DLD1 (cell line): Measurements from ENCODE around the gene TK2.
"Not testable (repeated sequence)": the region's sequence is repeated elsewhere in the genome, so short reads cannot be mapped to it uniquely, and the experiment has no call there.

ENCODE experiments used
- in situ Hi-C: cut with HindIII; loops from 2 replicates; pipeline ENCODE4 v1.10.0; 2017; ENCODE audit warnings: low sequenced_read_pairs

TK2 gene

GRCh38 chr16:66471264-66471663 is 78.7 kb downstream of the TK2 start:
- in situ Hi-C loops = no loop called here

- in situ Hi-C loops = no loop called here
Observed at GRCh38 chr16:66470556-66470955, 79.4 kb downstream of the TK2 start.

GRCh38 chr16:66469947-66470546 is 79.9 kb downstream of the TK2 start:
- in situ Hi-C loops = no loop called here

- in situ Hi-C loops = no loop called here
Observed at GRCh38 chr16:66469291-66469946, 80.5 kb downstream of the TK2 start.

- in situ Hi-C loops = no loop called here
Observed at GRCh38 chr16:66468321-66468965, 81.5 kb downstream of the TK2 start.

- in situ Hi-C loops = no loop called here
Observed at GRCh38 chr16:66467611-66468010, 82.3 kb downstream of the TK2 start.

- in situ Hi-C loops = not testable (repeated sequence)
Observed at GRCh38 chr16:66466636-66467035, 83.3 kb downstream of the TK2 start.

GRCh38 chr16:66465946-66466345 is 84.0 kb downstream of the TK2 start:
- in situ Hi-C loops = not testable (repeated sequence)

GRCh38 chr16:66462912-66463311 is 87.0 kb downstream of the TK2 start:
- in situ Hi-C loops = no loop called here

GRCh38 chr16:66460703-66461102 is 89.2 kb downstream of the TK2 start:
- in situ Hi-C loops = no loop called here

- in situ Hi-C loops = no loop called here
Observed at GRCh38 chr16:66459878-66460277, 90.0 kb downstream of the TK2 start.

- in situ Hi-C loops = no loop called here
Observed at GRCh38 chr16:66458853-66459252, 91.1 kb downstream of the TK2 start.

- in situ Hi-C loops = no loop called here
Observed at GRCh38 chr16:66458292-66458691, 91.6 kb downstream of the TK2 start.
